ENCODE data around the gene NYNRIN.

Gene NYNRIN

DNA sequence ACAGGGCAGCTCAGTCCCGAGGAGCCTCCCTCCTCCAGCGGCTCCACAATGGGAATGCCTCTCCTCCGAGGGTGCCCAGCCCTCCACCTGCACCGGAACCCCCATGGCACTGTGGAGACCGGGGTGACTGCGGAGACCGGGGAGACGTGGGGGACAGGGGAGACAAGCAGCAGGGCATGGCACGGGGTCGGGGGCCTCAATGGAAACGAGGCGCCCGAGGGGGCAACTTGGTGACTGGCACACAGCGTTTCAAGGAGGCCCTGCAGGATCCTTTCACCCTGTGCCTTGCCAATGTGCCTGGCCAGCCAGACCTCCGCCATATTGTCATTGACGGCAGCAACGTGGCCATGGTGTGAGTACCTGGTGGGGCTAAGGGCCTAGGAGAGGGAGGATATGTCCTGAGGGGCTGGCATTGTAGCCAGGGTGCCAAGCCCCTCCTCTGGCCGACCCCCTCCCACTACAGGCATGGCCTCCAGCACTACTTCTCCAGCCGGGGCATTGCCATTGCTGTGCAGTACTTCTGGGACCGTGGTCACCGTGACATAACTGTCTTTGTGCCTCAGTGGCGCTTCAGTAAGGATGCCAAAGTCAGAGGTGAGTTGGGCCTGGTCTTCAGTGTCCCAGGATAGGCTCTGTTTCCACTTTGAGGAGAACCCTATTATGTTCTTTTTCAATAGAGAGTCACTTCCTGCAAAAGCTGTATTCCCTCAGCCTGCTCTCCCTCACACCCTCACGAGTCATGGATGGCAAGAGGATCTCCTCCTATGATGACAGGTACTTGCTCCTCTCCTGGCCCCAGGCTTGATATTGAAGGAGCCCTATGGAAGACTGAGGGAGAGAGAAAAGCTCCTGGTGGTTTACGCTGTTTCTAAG is 33.7 kb downstream of the NYNRIN start:
- peaks cover 6% of the 10 kb centered on the region; the same call in 1 of the 2 replicates for H3K36me3 ChIP-seq (ENCODE audit: insufficient read depth, low read length)
- H3F3A ChIP-seq (ENCODE audit: low read depth), result 0 out of 2 replicates have a peak, but pooled peaks cover 5% of the 10 kb centered on the region
- H3K9me2 ChIP-seq (replicated peaks; ENCODE audit: low read depth, low read length), result no peaks in the 10 kb centered on the region
- no peak overlapping the region for H2AFZ ChIP-seq (ENCODE audit: low read length)
- TF ChIP-seq EZH2phosphoT487 (IDR thresholded peaks at IDR 0.05; ENCODE audit: borderline replicate concordance), result no peak
- TF ChIP-seq, protein P1, sequence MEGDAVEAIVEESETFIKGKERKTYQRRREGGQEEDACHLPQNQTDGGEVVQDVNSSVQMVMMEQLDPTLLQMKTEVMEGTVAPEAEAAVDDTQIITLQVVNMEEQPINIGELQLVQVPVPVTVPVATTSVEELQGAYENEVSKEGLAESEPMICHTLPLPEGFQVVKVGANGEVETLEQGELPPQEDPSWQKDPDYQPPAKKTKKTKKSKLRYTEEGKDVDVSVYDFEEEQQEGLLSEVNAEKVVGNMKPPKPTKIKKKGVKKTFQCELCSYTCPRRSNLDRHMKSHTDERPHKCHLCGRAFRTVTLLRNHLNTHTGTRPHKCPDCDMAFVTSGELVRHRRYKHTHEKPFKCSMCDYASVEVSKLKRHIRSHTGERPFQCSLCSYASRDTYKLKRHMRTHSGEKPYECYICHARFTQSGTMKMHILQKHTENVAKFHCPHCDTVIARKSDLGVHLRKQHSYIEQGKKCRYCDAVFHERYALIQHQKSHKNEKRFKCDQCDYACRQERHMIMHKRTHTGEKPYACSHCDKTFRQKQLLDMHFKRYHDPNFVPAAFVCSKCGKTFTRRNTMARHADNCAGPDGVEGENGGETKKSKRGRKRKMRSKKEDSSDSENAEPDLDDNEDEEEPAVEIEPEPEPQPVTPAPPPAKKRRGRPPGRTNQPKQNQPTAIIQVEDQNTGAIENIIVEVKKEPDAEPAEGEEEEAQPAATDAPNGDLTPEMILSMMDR (conservative IDR thresholded peaks at IDR 0.05; ENCODE audit: low read length), result no peak
- no peaks in the 10 kb centered on the region for H3K9me3 ChIP-seq (ENCODE audit: insufficient read depth, low read depth, low read length)
- peaks cover 27% of the 10 kb centered on the region for H4K20me1 ChIP-seq (ENCODE audit: insufficient read depth, low read length, poor library complexity, severe bottlenecking)
- H3K4me3 ChIP-seq (ENCODE audit: low read length, poor library complexity, severe bottlenecking), result peak overlapping the region; percentile 92
- H3K4me1 ChIP-seq (ENCODE audit: insufficient read depth, low read length, poor library complexity, severe bottlenecking), result peaks cover 60% of the 10 kb centered on the region
- H3K27me3 ChIP-seq (ENCODE audit: insufficient read depth, low read length, poor library complexity, severe bottlenecking), result no peaks in the 10 kb centered on the region
- H3K4me2 ChIP-seq (ENCODE audit: low read depth, low read length, poor library complexity, severe bottlenecking), result peak overlapping the region; percentile 98
- H3K79me2 ChIP-seq (ENCODE audit: insufficient read depth, low read length), result peaks cover 33% of the 10 kb centered on the region
- peak overlapping the region; percentile 66 for H3K9ac ChIP-seq (ENCODE audit: low read depth, low read length, poor library complexity, severe bottlenecking)

DNA sequence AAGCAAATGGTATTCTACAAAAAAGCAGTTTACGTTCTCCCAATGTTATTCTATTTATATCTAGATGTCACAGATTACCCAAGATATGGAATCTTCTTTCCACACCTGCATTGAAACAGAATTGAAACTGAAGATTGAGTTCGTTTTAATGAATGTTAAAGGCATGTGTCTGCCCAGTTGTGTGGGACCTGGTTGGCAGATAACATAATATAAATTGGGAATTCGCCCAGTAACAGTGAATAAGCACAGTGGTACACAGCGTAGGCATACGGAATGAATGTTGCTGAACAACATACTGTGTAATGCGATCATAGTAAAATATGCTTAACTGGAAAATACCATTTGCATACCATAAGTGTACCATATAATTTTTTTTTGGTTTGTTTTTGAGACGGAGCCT is 35.2 kb downstream of the NYNRIN start:
- H3F3A ChIP-seq (ENCODE audit: low read depth), result 0 out of 2 replicates have a peak, but pooled peaks cover 5% of the 10 kb centered on the region
- no peaks in the 10 kb centered on the region for H3K9me2 ChIP-seq (replicated peaks; ENCODE audit: low read depth, low read length)
- H3K9me3 ChIP-seq (ENCODE audit: insufficient read depth, low read depth, low read length), result no peaks in the 10 kb centered on the region
- TF ChIP-seq EZH2phosphoT487 (IDR thresholded peaks at IDR 0.05; ENCODE audit: borderline replicate concordance), result no peak
- TF ChIP-seq, protein P1 (conservative IDR thresholded peaks at IDR 0.05; ENCODE audit: low read length), result no peak
- no peaks in the 10 kb centered on the region for H3K27me3 ChIP-seq (ENCODE audit: insufficient read depth, low read length, poor library complexity, severe bottlenecking)
- peaks cover 40% of the 10 kb centered on the region for H3K79me2 ChIP-seq (ENCODE audit: insufficient read depth, low read length)
- H3K4me1 ChIP-seq (ENCODE audit: insufficient read depth, low read length, poor library complexity, severe bottlenecking), result peaks cover 66% of the 10 kb centered on the region
- no peak overlapping the region for H2AFZ ChIP-seq (ENCODE audit: low read length)
- H3K4me2 ChIP-seq (ENCODE audit: low read depth, low read length, poor library complexity, severe bottlenecking), result no peak overlapping the region
- H3K9ac ChIP-seq (ENCODE audit: low read depth, low read length, poor library complexity, severe bottlenecking), result no peak overlapping the region
- no peak overlapping the region for H3K4me3 ChIP-seq (ENCODE audit: low read length, poor library complexity, severe bottlenecking)
- H4K20me1 ChIP-seq (ENCODE audit: insufficient read depth, low read length, poor library complexity, severe bottlenecking), result peaks cover 27% of the 10 kb centered on the region
- H3K36me3 ChIP-seq (ENCODE audit: insufficient read depth, low read length), result peaks cover 10% of the 10 kb centered on the region; the same call in 1 of the 2 replicates

DNA sequence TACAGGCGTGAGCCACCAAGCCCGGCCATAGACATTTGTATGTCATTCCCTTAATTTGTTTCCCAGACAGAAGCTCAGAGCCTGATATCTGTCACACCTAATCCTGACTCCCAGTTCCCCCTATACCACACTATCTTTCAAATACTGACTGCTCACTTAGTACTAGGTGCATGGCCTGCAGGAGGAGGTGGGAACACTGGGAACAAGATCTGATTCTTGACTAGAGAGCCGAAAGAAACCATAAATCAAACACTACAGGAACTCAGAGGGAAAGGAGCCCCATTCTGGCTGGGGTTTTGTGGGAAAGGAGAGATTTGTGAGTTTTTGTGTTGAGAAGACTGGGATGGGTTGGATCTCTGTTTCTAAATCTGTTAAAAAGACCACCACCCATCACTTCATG is 35.9 kb downstream of the NYNRIN start:
- Histone ChIP-seq H3K9ac (ENCODE audit: low read depth, low read length, poor library complexity, severe bottlenecking) (no peak overlapping the region), H3K36me3 (ENCODE audit: insufficient read depth, low read length) (peaks cover 14% of the 10 kb centered on the region; the same call in 1 of the 2 replicates), H4K20me1 (ENCODE audit: insufficient read depth, low read length, poor library complexity, severe bottlenecking) (peaks cover 27% of the 10 kb centered on the region), H3K4me1 (ENCODE audit: insufficient read depth, low read length, poor library complexity, severe bottlenecking) (peaks cover 62% of the 10 kb centered on the region), H3F3A (ENCODE audit: low read depth) (0 out of 2 replicates have a peak, but pooled peaks cover 5% of the 10 kb centered on the region), H3K27me3 (ENCODE audit: insufficient read depth, low read length, poor library complexity, severe bottlenecking) (no peaks in the 10 kb centered on the region), H2AFZ (ENCODE audit: low read length) (no peak overlapping the region), H3K9me3 (ENCODE audit: insufficient read depth, low read depth, low read length) (no peaks in the 10 kb centered on the region), H3K4me2 (ENCODE audit: low read depth, low read length, poor library complexity, severe bottlenecking) (no peak overlapping the region), H3K79me2 (ENCODE audit: insufficient read depth, low read length) (peaks cover 43% of the 10 kb centered on the region), H3K9me2 (replicated peaks; ENCODE audit: low read depth, low read length) (no peaks in the 10 kb centered on the region), H3K4me3 (ENCODE audit: low read length, poor library complexity, severe bottlenecking) (no peak overlapping the region)
- TF ChIP-seq EZH2phosphoT487 (IDR thresholded peaks at IDR 0.05; ENCODE audit: borderline replicate concordance), result no peak
- TF ChIP-seq, protein P1 (conservative IDR thresholded peaks at IDR 0.05; ENCODE audit: low read length), result no peak

Data from Loucy (cell line).